MM.1S (cell line): ENCODE data around the gene CBLL2.

Source experiments
- EZH2 ChIP-seq: fragments of 300-600 bp; sonication (generic); optimal IDR thresholded peaks from 2 replicates; pipeline ENCODE3; 2017; ENCODE audit warnings: low read depth, mild to moderate bottlenecking, antibody characterized with exemption, low read length, mixed read lengths
- TF ChIP-seq, protein P1 (sequence below): fragments of 300-600 bp; sonication (generic); IDR thresholded peaks from 2 replicates; pipeline ENCODE4 v1.5.1; 2016; ENCODE audit warnings: antibody characterized with exemption, low read length, mixed read lengths

DNA sequence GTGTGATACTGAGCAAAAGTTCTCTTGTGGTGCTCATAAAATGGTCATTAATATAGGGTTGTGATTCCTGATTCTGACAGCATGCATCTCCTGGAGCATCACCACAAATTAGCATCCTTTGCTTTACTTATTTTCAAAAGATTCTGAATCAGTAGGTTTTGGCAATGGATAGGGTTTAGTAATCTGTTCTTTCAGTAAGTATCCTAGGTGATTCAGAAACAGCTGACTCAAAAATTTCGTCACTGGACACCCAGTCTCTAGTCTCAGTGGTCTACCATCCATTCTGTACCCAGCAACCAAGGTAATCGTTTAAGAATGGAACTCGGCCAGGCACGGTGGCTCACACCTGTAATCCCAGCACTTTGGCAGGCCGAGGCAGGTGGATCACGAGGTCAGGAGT lies 4.1 kb downstream of the CBLL2 start:
- TF ChIP-seq, protein P1, sequence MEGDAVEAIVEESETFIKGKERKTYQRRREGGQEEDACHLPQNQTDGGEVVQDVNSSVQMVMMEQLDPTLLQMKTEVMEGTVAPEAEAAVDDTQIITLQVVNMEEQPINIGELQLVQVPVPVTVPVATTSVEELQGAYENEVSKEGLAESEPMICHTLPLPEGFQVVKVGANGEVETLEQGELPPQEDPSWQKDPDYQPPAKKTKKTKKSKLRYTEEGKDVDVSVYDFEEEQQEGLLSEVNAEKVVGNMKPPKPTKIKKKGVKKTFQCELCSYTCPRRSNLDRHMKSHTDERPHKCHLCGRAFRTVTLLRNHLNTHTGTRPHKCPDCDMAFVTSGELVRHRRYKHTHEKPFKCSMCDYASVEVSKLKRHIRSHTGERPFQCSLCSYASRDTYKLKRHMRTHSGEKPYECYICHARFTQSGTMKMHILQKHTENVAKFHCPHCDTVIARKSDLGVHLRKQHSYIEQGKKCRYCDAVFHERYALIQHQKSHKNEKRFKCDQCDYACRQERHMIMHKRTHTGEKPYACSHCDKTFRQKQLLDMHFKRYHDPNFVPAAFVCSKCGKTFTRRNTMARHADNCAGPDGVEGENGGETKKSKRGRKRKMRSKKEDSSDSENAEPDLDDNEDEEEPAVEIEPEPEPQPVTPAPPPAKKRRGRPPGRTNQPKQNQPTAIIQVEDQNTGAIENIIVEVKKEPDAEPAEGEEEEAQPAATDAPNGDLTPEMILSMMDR, result no peak
- TF ChIP-seq EZH2, result no peak
